ENCODE measurements around the gene NAP1L4.

DNA sequence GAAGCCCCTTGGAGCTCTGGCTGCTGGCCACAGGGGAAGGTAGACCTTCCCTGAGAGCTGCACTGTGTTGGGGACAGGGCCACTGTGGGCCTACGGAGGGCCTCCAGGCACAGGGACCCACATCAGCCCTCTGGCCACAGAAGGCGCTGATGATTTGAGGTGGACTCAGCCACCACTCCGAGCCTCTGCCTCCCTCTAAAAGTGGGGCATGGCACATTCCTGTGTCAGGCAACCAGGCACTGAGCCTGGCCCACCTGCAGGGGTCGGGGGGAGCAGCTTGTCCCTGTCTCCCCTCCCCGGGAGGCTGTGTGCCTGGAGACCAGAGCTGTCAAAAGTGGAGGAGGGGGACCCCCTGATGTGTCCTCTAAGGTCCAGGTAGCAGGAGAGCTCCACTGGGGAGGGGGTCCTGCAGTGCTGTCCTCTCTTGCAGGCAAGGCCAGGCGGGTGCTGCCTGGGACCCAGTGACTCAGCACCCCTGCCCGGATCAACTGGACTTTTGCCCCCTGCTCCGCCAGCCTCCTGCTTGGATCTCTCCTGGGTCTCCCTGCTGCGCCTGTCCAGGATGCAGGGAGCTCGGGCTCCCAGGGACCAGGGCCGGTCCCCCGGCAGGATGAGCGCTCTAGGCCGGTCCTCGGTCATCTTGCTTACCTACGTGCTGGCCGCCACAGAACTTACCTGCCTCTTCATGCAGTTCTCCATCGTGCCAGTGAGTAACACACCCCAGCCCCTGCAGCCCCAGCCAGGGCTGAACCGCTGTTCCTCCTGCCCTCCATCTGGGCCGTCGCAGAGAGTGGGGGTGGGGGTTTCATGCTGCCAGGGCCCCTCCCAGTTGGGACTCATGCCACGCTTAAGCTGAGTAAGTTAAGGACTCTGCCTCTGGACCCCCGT, 89.1 kb downstream of the NAP1L4 start:
- TF ChIP-seq, protein P1, sequence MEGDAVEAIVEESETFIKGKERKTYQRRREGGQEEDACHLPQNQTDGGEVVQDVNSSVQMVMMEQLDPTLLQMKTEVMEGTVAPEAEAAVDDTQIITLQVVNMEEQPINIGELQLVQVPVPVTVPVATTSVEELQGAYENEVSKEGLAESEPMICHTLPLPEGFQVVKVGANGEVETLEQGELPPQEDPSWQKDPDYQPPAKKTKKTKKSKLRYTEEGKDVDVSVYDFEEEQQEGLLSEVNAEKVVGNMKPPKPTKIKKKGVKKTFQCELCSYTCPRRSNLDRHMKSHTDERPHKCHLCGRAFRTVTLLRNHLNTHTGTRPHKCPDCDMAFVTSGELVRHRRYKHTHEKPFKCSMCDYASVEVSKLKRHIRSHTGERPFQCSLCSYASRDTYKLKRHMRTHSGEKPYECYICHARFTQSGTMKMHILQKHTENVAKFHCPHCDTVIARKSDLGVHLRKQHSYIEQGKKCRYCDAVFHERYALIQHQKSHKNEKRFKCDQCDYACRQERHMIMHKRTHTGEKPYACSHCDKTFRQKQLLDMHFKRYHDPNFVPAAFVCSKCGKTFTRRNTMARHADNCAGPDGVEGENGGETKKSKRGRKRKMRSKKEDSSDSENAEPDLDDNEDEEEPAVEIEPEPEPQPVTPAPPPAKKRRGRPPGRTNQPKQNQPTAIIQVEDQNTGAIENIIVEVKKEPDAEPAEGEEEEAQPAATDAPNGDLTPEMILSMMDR (IDR thresholded peaks at IDR 0.05), result no peak
- TF ChIP-seq ZFX (IDR thresholded peaks at IDR 0.05; ENCODE audit: borderline replicate concordance), result no peak

Data from 22Rv1 (cell line).